Endothelial cell of umbilical vein (primary cell): ENCODE measurements around the gene TRMT112.

Experiments used
- EZH2 ChIP-seq: IDR thresholded peaks from 2 replicates; pipeline ENCODE4 v1.6.1; 2012; ENCODE audit warnings: borderline replicate concordance, low read depth, mild to moderate bottlenecking, moderate library complexity, low read length, inconsistent platforms; ENCODE audit not compliant: severe bottlenecking
- FOS ChIP-seq: IDR thresholded peaks from 2 replicates; pipeline ENCODE4 v1.6.1; 2011; ENCODE audit warnings: mild to moderate bottlenecking, low read length, moderate library complexity, borderline replicate concordance; ENCODE audit not compliant: insufficient read depth
- JUN ChIP-seq: IDR thresholded peaks from 2 replicates; pipeline ENCODE4 v1.6.1; 2011; ENCODE audit warnings: borderline replicate concordance, low read depth; ENCODE audit not compliant: insufficient read length, insufficient read depth
- MYC ChIP-seq: IDR thresholded peaks from one replicate; pipeline ENCODE4 v1.6.1; 2011; ENCODE audit warnings: mild to moderate bottlenecking, low read depth, low read length
- POLR2A ChIP-seq: IDR thresholded peaks from 2 replicates; pipeline ENCODE4 v1.6.1; 2012; ENCODE audit warnings: low read depth, mild to moderate bottlenecking, control low read depth, low read length
- POLR2AphosphoS5 ChIP-seq: IDR thresholded peaks from 2 replicates; pipeline ENCODE4 v1.6.1; 2012; ENCODE audit warnings: low read depth, mild to moderate bottlenecking, control low read depth, low read length, moderate library complexity; ENCODE audit not compliant: insufficient read depth
- TF ChIP-seq, protein P1 (sequence below), 2 donors: IDR thresholded peaks; 1 replicate in 1 of 2; 2 replicates in 1 of 2; pipeline ENCODE4 v1.5.1; 2011; ENCODE audit warnings: low read length in 2 of 2, mild to moderate bottlenecking in 2 of 2, moderate library complexity in 2 of 2, control low read depth in 1 of 2, inconsistent platforms in 1 of 2, low read depth in 1 of 2; ENCODE audit not compliant: insufficient read depth in 1 of 2; ENCODE audit errors: extremely low read depth in 1 of 2
- TF ChIP-seq, protein P2 (sequence below): IDR thresholded peaks from 2 replicates; pipeline ENCODE4 v1.6.1; 2011; ENCODE audit not compliant: insufficient read depth, insufficient read length

DNA sequence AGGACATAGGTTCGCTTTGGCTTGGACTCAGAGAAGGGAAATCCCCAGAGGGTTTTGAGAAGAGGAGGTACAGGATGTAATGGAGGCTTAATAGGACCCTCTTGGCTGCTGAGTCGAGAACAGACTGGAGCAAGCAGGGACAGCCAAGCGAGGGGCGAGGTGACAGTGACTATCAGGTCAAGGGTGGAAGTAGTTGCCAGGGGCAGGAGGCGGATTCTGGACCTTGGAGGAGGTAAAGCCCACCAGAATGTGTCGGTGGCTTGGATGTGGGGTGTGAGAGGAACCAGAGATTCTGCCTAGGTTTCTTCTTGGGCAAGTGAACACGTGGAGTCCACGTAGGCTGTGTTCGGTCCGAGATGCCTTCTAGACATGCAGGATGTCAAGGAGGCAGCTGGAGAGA, 4.4 kb downstream of the TRMT112 start:
- TF ChIP-seq POLR2A (no peak), EZH2 (no peak), POLR2AphosphoS5 (no peak), MYC (no peak), JUN (no peak), FOS (no peak)
- TF ChIP-seq, protein P1, sequence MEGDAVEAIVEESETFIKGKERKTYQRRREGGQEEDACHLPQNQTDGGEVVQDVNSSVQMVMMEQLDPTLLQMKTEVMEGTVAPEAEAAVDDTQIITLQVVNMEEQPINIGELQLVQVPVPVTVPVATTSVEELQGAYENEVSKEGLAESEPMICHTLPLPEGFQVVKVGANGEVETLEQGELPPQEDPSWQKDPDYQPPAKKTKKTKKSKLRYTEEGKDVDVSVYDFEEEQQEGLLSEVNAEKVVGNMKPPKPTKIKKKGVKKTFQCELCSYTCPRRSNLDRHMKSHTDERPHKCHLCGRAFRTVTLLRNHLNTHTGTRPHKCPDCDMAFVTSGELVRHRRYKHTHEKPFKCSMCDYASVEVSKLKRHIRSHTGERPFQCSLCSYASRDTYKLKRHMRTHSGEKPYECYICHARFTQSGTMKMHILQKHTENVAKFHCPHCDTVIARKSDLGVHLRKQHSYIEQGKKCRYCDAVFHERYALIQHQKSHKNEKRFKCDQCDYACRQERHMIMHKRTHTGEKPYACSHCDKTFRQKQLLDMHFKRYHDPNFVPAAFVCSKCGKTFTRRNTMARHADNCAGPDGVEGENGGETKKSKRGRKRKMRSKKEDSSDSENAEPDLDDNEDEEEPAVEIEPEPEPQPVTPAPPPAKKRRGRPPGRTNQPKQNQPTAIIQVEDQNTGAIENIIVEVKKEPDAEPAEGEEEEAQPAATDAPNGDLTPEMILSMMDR (IDR thresholded peaks at IDR 0.05; ENCODE audit: extremely low read depth in 1 of 2, insufficient read depth in 1 of 2, low read depth in 1 of 2, low read length in 2 of 2) = no peak
- TF ChIP-seq, protein P2, sequence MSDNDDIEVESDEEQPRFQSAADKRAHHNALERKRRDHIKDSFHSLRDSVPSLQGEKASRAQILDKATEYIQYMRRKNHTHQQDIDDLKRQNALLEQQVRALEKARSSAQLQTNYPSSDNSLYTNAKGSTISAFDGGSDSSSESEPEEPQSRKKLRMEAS = no peak
